ENCODE results near the gene S100A3.
"Not testable (repeated sequence)": the region's sequence is repeated elsewhere in the genome, so short reads cannot be mapped to it uniquely, and the experiment has no call there.

Gene S100A3

GRCh38 chr1:153527683-153528040 is 21.4 kb downstream of the S100A3 start:
- H3K9me3 ChIP-seq (ENCODE audit: insufficient read depth, low read length): no peaks in the 10 kb centered on the region
- H3K9ac ChIP-seq (ENCODE audit: insufficient read length, low read depth): no peak overlapping the region
- no peaks in the 10 kb centered on the region for H3K27me3 ChIP-seq (ENCODE audit: insufficient read depth, insufficient read length)
- DNase-seq (ENCODE audit: low read depth, low spot score): no peak
- TF ChIP-seq ZNF274 (IDR thresholded peaks at IDR 0.05; ENCODE audit: low read depth, low read length): no peak
- no peak for TF ChIP-seq YY1 (IDR thresholded peaks at IDR 0.05; ENCODE audit: insufficient read depth, insufficient read length)
- no peak for TF ChIP-seq SUZ12 (IDR thresholded peaks at IDR 0.05; ENCODE audit: extremely low read depth, insufficient read depth, insufficient read length)
- peaks cover 9% of the 10 kb centered on the region for H3K4me1 ChIP-seq (ENCODE audit: insufficient read depth, insufficient read length)
- no peak overlapping the region for H3K4me3 ChIP-seq (ENCODE audit: insufficient read length, low read depth)
- H3K36me3 ChIP-seq (ENCODE audit: insufficient read depth, insufficient read length, low read length): no peaks in the 10 kb centered on the region

- no peak for TF ChIP-seq ZNF274 (IDR thresholded peaks at IDR 0.05; ENCODE audit: low read depth, low read length)
- TF ChIP-seq SUZ12 (IDR thresholded peaks at IDR 0.05; ENCODE audit: extremely low read depth, insufficient read depth, insufficient read length): no peak
- no peak for TF ChIP-seq YY1 (IDR thresholded peaks at IDR 0.05; ENCODE audit: insufficient read depth, insufficient read length)
- peaks cover 9% of the 10 kb centered on the region for H3K4me1 ChIP-seq (ENCODE audit: insufficient read depth, insufficient read length)
- no peaks in the 10 kb centered on the region for H3K36me3 ChIP-seq (ENCODE audit: insufficient read depth, insufficient read length, low read length)
- no peak overlapping the region for H3K9ac ChIP-seq (ENCODE audit: insufficient read length, low read depth)
- H3K9me3 ChIP-seq (ENCODE audit: insufficient read depth, low read length): no peaks in the 10 kb centered on the region
- peak; percentile 42 for DNase-seq (ENCODE audit: low read depth, low spot score)
- H3K27me3 ChIP-seq (ENCODE audit: insufficient read depth, insufficient read length): no peaks in the 10 kb centered on the region
- H3K4me3 ChIP-seq (ENCODE audit: insufficient read length, low read depth): no peak overlapping the region
Measured at GRCh38 chr1:153527023-153527682, 21.9 kb downstream of the S100A3 start.

- peaks cover 5% of the 10 kb centered on the region; the same call in 1 of the 2 replicates for H3K9me3 ChIP-seq (ENCODE audit: insufficient read depth, low read length)
- H3K4me1 ChIP-seq (ENCODE audit: insufficient read depth, insufficient read length): peaks cover 9% of the 10 kb centered on the region
- H3K36me3 ChIP-seq (ENCODE audit: insufficient read depth, insufficient read length, low read length): no peaks in the 10 kb centered on the region
- no peak for DNase-seq (ENCODE audit: low read depth, low spot score)
- TF ChIP-seq SUZ12 (IDR thresholded peaks at IDR 0.05; ENCODE audit: extremely low read depth, insufficient read depth, insufficient read length) (no peak), ZNF274 (IDR thresholded peaks at IDR 0.05; ENCODE audit: low read depth, low read length) (no peak), YY1 (IDR thresholded peaks at IDR 0.05; ENCODE audit: insufficient read depth, insufficient read length) (no peak)
- no peak overlapping the region for H3K4me3 ChIP-seq (ENCODE audit: insufficient read length, low read depth)
- no peaks in the 10 kb centered on the region for H3K27me3 ChIP-seq (ENCODE audit: insufficient read depth, insufficient read length)
- H3K9ac ChIP-seq (ENCODE audit: insufficient read length, low read depth): no peak overlapping the region
Measured at GRCh38 chr1:153526132-153526543, 22.9 kb downstream of the S100A3 start.

- TF ChIP-seq SUZ12 (IDR thresholded peaks at IDR 0.05; ENCODE audit: extremely low read depth, insufficient read depth, insufficient read length): no peak
- no peak for TF ChIP-seq YY1 (IDR thresholded peaks at IDR 0.05; ENCODE audit: insufficient read depth, insufficient read length)
- TF ChIP-seq ZNF274 (IDR thresholded peaks at IDR 0.05; ENCODE audit: low read depth, low read length): no peak
- no peaks in the 10 kb centered on the region for H3K36me3 ChIP-seq (ENCODE audit: insufficient read depth, insufficient read length, low read length)
- DNase-seq (ENCODE audit: low read depth, low spot score): no peak
- peaks cover 10% of the 10 kb centered on the region; the same call in 1 of the 2 replicates for H3K9me3 ChIP-seq (ENCODE audit: insufficient read depth, low read length)
- no peaks in the 10 kb centered on the region for H3K27me3 ChIP-seq (ENCODE audit: insufficient read depth, insufficient read length)
- H3K9ac ChIP-seq (ENCODE audit: insufficient read length, low read depth): no peak overlapping the region
- no peak overlapping the region for H3K4me3 ChIP-seq (ENCODE audit: insufficient read length, low read depth)
- H3K4me1 ChIP-seq (ENCODE audit: insufficient read depth, insufficient read length): peaks cover 9% of the 10 kb centered on the region
Measured at GRCh38 chr1:153525088-153525728, 23.9 kb downstream of the S100A3 start.

GRCh38 chr1:153522353-153523048 is 26.6 kb downstream of the S100A3 start:
- not testable (repeated sequence) for H3K27me3 ChIP-seq (ENCODE audit: insufficient read depth, insufficient read length); H3K4me3 ChIP-seq (ENCODE audit: insufficient read length, low read depth); DNase-seq (ENCODE audit: low read depth, low spot score); H3K36me3 ChIP-seq (ENCODE audit: insufficient read depth, insufficient read length, low read length); H3K9ac ChIP-seq (ENCODE audit: insufficient read length, low read depth)
- peaks cover 10% of the 10 kb centered on the region for H3K4me1 ChIP-seq (ENCODE audit: insufficient read depth, insufficient read length)
- peaks cover 10% of the 10 kb centered on the region; the same call in 1 of the 2 replicates for H3K9me3 ChIP-seq (ENCODE audit: insufficient read depth, low read length)

GRCh38 chr1:153521808-153522207 is 27.2 kb downstream of the S100A3 start:
- H3K4me3 ChIP-seq (ENCODE audit: insufficient read length, low read depth); H3K27me3 ChIP-seq (ENCODE audit: insufficient read depth, insufficient read length); H3K9ac ChIP-seq (ENCODE audit: insufficient read length, low read depth); H3K36me3 ChIP-seq (ENCODE audit: insufficient read depth, insufficient read length, low read length); H3K4me1 ChIP-seq (ENCODE audit: insufficient read depth, insufficient read length); DNase-seq (ENCODE audit: low read depth, low spot score): not testable (repeated sequence)
- H3K9me3 ChIP-seq (ENCODE audit: insufficient read depth, low read length): peaks cover 10% of the 10 kb centered on the region; the same call in 1 of the 2 replicates

- peaks cover 12% of the 10 kb centered on the region for H3K4me1 ChIP-seq (ENCODE audit: insufficient read depth, insufficient read length)
- peaks cover 10% of the 10 kb centered on the region; the same call in 1 of the 2 replicates for H3K9me3 ChIP-seq (ENCODE audit: insufficient read depth, low read length)
- TF ChIP-seq SUZ12 (IDR thresholded peaks at IDR 0.05; ENCODE audit: extremely low read depth, insufficient read depth, insufficient read length) (no peak), ZNF274 (IDR thresholded peaks at IDR 0.05; ENCODE audit: low read depth, low read length) (no peak), YY1 (IDR thresholded peaks at IDR 0.05; ENCODE audit: insufficient read depth, insufficient read length) (no peak)
- no peak overlapping the region for H3K9ac ChIP-seq (ENCODE audit: insufficient read length, low read depth)
- no peak for DNase-seq (ENCODE audit: low read depth, low spot score)
- peaks cover 7% of the 10 kb centered on the region for H3K27me3 ChIP-seq (ENCODE audit: insufficient read depth, insufficient read length)
- H3K36me3 ChIP-seq (ENCODE audit: insufficient read depth, insufficient read length, low read length): no peaks in the 10 kb centered on the region
- H3K4me3 ChIP-seq (ENCODE audit: insufficient read length, low read depth): no peak overlapping the region
Measured at GRCh38 chr1:153520818-153521476, 28.1 kb downstream of the S100A3 start.

- Histone ChIP-seq H3K9me3 (ENCODE audit: insufficient read depth, low read length) (peaks cover 10% of the 10 kb centered on the region; the same call in 1 of the 2 replicates), H3K4me1 (ENCODE audit: insufficient read depth, insufficient read length) (peaks cover 13% of the 10 kb centered on the region)
- not testable (repeated sequence) for H3K36me3 ChIP-seq (ENCODE audit: insufficient read depth, insufficient read length, low read length); H3K27me3 ChIP-seq (ENCODE audit: insufficient read depth, insufficient read length); H3K9ac ChIP-seq (ENCODE audit: insufficient read length, low read depth); DNase-seq (ENCODE audit: low read depth, low spot score); H3K4me3 ChIP-seq (ENCODE audit: insufficient read length, low read depth)
Measured at GRCh38 chr1:153520137-153520691, 28.8 kb downstream of the S100A3 start.

Data from NT2/D1 (cell line).